NCI-H1930 (cell line): ENCODE measurements around the gene UBR4.

Experiments used
- DNase-seq, 2 experiments: peaks; one replicate each; lab custom pipeline; 2025; lab: John Stamatoyannopoulos, UW

The UBR4 gene

DNA sequence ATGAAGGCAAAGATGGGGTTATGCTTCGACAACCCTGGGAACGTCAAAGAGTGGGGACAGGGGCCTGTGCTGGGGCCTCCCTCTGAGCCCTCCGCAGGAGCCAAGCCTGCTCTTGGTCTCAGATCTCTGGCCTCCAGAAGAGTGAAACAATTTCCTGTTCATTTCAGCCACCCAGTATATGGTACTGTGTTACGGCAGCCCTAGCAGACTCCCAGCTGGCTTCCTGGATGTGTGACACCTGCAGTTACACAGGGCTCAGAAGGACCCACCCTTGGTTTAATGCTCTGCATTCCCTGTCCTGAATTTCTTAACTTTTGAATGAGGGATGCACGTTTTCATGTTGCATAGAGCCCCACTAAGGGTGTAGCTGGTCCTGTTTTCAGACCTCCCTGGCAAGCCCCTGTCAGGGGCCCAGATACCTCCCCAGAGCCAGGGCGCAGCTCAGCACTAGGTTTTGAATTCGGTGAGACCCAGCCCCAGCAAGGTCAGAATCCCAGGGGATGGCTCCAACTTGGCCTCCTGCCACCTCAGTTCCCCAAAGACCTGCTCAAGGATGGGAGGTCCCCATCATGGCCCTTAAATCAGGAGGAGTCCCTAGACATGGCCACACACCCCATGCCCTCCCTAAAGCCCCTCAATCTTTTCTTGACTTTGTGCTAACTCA is 174.6 kb downstream of the UBR4 start:
- DNase-seq, result no peak

DNA sequence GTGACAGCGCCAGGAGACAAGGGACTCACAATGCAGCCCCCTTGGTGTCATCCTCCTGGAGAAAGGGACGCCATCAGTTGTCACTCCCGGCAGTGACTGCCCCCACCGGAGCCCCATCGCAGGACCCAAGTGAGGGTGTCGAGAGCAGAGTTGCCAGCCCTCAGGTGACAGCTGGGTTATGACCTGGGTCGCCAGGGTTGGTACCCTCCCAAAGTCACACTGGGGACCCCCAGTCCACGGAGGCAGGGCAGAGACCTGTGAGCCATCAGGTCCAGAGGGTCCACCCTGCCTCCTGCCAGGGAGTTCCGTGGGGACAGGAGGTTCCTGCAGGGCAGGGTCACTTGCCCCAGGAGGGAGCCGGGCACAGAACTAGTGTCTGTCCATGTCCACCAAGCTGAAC is 175.3 kb downstream of the UBR4 start:
- DNase-seq, result no peak

DNA sequence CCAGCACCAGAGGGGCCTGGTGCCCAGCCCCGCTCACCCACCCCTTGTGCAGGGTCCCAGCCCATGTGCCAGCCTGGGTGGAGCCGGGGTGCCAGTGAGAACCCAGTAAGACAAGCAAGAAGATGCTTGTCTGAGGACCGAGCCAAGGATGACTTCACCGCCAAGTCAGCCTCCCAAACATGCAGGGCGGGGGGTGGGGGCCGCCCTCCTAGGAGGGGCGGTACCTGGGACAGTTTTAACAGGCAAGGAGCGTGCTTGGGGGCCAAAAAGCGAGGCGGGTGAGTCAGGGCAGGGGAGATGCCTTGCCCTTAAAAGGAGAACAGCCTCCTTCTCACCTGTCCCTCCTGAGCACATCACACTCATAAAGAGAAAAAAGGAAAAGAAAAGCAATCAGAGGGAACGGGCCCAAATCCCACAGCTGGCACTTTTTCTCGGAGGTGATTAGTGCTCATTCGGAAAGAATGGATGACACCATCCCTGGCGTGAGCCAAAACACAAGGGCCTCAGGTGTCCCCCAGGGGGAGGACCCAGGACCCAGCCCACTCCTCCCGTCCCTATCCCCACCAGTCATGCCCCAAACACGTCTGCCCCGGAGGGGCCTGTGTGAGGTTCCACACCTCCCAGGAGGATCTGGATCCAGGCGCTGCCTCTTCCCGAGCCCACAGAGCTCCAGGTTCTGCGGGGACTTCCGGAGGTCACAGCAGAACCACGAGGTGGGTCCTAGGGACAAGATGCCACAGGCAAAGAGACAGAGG is 176.0 kb downstream of the UBR4 start:
- DNase-seq, result no peak

DNA sequence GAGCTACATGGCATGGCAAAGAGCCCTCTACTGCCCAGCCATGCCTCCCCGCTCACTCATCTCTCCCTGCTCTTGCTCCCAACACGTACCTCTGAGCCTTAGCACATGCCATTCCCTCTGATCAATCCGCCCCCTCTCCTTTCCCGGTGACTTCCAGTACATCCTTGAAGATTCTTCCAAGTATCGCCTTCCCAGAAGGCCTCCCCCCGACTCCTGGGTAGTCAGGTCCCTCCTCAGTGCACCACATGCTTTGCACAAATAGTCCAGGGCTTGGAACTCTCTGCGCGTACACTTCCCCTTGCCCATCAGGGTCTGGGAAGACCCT is 176.6 kb downstream of the UBR4 start:
- no peak for DNase-seq

DNA sequence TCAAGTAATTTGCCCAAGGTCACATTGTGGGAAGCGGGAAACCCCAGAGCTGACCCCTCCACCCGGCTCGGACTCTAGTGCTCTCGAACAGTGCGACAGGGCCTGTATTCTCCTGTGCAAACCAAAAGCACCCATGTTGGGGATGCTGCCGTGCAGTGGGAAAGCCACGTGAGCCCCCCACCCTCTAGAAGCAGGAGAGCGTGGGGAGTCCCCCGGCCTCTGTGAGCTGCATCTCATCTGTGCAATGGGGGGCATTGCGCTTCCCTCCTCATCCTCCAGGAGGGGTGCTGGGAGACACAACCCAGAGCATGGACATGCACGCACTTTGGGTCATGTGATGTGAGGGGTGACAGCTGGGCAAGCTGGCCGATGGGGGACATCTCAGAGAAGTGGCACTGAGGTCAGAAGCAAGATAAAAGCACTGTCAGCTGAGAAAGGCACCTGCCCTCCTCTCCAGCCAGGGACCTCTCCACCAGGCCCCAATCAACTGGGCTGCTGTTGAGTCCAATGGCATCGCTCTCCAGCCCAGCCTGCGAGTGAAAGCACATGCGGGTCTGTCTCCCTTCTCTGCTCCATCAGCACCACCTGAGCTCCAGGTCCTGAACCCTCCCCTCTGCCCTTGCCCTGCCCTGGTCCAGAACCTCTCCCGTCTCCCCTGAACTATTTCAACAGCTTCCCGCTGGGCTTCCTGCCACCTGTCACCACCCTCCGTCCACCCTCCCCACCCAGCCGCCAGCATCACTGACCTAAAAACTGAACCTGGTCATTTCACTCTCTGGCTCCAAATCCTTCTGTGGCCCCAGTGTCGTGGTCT is 177.2 kb downstream of the UBR4 start:
- DNase-seq, result no peak

DNA sequence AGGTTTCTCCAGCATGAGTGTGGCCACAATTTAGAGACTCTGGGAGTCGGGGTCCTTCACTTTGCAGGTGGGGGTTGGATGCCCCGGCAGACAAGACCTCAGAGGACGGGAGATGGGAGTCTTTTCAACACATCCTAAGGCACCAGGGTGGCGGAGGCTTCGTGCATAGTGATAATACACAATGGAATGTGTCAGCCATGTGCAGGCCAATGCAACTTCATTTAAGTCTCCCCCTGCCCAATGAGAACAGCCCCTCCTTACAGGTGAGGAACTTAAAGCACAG is 177.7 kb downstream of the UBR4 start:
- no peak for DNase-seq

DNA sequence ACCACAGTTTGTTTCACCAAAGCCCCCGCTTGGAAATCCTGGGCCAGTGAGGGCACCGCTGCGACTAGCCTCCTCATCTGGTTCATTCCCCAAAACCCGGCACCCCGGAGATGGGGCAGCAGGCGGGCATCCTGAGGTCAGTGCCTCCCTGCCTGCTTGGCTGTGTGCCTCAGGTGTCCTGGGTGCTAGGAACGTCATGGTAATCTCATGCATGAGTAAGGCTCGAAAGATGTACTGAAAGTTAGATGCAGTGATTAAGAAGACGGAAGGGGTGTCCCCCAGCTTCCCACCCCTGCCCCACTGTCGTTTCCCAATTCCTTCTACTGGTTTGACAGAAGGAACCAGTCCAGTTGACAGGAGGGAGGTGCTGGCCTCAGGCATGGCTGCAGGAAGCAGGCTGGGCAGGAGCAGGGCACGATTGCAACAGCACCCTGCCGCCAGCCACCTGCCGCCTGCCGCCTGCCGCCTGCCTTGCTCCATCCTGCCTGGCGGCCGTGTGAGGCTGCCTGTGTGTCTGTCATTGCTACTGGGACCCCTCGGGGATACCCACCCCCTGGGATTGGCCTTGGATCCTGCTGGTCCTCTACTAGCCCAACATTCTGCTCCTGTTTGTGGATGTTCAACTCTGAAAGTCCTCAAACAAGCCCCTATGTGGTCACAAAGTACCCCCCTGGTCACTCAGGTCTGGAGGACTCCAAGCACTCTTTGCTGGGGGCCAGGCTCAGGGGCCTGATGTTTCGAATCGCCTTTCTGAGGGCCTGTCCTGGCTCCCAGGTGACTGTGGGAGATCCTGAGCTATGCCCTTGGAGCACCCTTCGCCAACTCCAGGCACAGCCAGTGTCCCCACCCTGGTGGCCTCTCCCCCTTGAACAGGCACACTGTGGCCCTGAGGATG is 180.6 kb downstream of the UBR4 start:
- no peak for DNase-seq

DNA sequence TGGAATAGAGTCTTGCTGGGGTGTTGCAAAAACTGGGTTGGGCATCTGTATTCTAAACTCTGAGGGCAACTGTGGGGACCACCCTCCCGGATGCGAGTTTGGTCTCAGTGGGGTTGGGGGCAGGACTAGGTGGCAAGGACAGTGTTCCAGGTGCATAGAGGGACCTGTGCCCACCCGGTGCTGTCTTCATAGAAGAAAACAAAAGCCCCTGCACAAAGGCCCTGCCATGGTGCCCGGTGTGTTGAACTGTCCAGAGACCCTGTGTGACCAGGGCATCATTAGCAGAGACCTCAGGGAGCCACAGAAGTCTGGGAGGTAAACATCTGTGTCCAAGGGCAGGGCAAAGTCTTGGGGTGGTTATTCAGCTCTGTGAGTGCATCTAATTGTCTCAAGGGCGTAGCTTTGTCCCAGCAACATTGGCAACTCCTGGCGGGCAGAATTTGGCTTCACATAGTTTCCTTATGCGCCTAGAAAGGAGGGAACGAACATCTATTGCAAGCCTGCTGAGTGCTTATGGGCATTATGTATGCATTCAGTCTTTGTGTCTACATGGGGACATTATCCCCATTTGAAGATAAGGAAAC is 181.4 kb downstream of the UBR4 start:
- no peak for DNase-seq

DNA sequence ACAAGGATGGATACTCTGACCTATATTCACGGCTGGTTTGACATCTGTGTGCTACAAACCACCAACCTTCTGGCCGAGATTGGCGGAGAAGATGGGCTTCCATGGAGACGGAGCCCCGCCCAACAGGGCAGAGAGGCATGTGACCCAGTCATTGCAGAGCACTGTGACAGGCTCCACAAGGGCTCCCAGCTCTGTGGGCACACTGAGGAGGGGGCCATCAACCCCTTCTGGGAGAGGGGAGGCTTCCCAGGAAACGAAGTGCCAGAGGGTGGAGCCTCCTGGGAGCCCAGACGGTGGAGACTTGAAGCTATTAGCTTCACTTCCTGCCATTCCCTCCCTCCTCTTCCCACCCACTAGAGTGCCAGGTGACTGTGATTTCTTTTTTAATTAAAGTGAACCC is 182.0 kb downstream of the UBR4 start:
- no peak for DNase-seq
